Lung (tissue), 16 donors: ENCODE measurements around the gene CLP1. TPM values are rescaled to one million over a fixed set of nuclear protein-coding genes. Genes with fewer than 3 reads are reported as not detected.

ENCODE experiments used
- ATAC-seq: fragments of 200-7000 bp; cut with Tn5 transposase; one replicate; pipeline ENCODE4 v1.9.1; 2020; ENCODE audit warnings: moderate number of reproducible peaks; ENCODE audit not compliant: insufficient read depth, low FRiP score
- DNase-seq, 3 donors: peaks; one replicate each; pipeline ENCODE4 v3.0.0-alpha.2; 2013 to 2017
- H3K27ac ChIP-seq, 2 donors: one replicate each; pipeline ENCODE4 v1.5.1; 2013; ENCODE audit warnings: mild to moderate bottlenecking in 2 of 2, moderate library complexity in 2 of 2, control low read depth in 1 of 2, inconsistent platforms in 1 of 2, low read depth in 1 of 2, low read length in 1 of 2
- H3K27me3 ChIP-seq, 3 donors: one replicate each; pipeline ENCODE4 v1.5.1; 2013; ENCODE audit warnings: low read length in 2 of 3; ENCODE audit not compliant: control insufficient read depth in 3 of 3, insufficient read depth in 3 of 3
- H3K36me3 ChIP-seq, 4 donors: one replicate each; pipeline ENCODE4 v1.5.1; 2013; ENCODE audit warnings: low read length in 4 of 4, mild to moderate bottlenecking in 1 of 4, moderate library complexity in 1 of 4; ENCODE audit not compliant: control insufficient read depth in 4 of 4, insufficient read depth in 4 of 4
- H3K4me1 ChIP-seq, 5 donors: one replicate each; pipeline ENCODE4 v1.5.1; 2013; ENCODE audit warnings: low read length in 5 of 5, mild to moderate bottlenecking in 2 of 5, moderate library complexity in 1 of 5; ENCODE audit not compliant: control insufficient read depth in 5 of 5, insufficient read depth in 5 of 5
- H3K4me3 ChIP-seq: one replicate; pipeline ENCODE4 v1.5.1; 2013; ENCODE audit warnings: mild to moderate bottlenecking, control low read depth, moderate library complexity
- H3K9ac ChIP-seq, 2 donors: one replicate each; pipeline ENCODE4 v1.5.1; 2013; ENCODE audit warnings: low read length in 2 of 2, control low read depth in 1 of 2; ENCODE audit not compliant: insufficient read depth in 1 of 2
- H3K9me3 ChIP-seq, 4 donors: one replicate each; pipeline ENCODE4 v1.5.1; 2013; ENCODE audit warnings: low read length in 3 of 4, mild to moderate bottlenecking in 1 of 4, moderate library complexity in 1 of 4; ENCODE audit not compliant: control insufficient read depth in 4 of 4, insufficient read depth in 3 of 4
- WGBS, 2 donors: extraction: QIAGEN DNeasy Blood & Tissue Kit; methylation state at CpG; one replicate each; pipeline ENCODE4 v1.1.7; 2013; 5-methylcytosine and 5-hydroxymethylcytosine counted together
- long read RNA-seq, 5 donors: transcript quantifications; one replicate each; lab custom pipeline, GENCODE V29; 2026
- polyA plus RNA-seq, 2 donors: library from polyadenylated mRNA; stranded (reverse); fragments of 200-250 nt; gene quantifications; one replicate each; pipeline ENCODE4 v1.2.1, GENCODE V29; 2013
- total RNA-seq, 2 donors: library from RNA; depleted of rRNA in 1 of 2; stranded (reverse); fragments of >200 nt in 1 of 2; gene quantifications; one replicate each; pipeline ENCODE4 v1.2.1, GENCODE V29; 2014 to 2021
- TF ChIP-seq, protein P1 (sequence below): IDR thresholded peaks from 2 replicates; pipeline ENCODE4 v1.5.1; 2012; ENCODE audit warnings: mild to moderate bottlenecking; ENCODE audit errors: control extremely low read depth, extremely low read depth
- donor health status: control.
- donor health status: control.
- donor health status: Bipolar disorder and iron deficiency.
- donor health status: healthy.
- donor health status: DM: yes; HTN: yes; CAD: no.

The CLP1 gene
- total RNA-seq (10 to 100 TPM in 1 of 2 donors, 1 to 10 TPM in 1; 6.5 to 12.4 TPM), polyA plus RNA-seq (10 to 100 TPM in 1 of 2 donors, 1 to 10 TPM in 1; 6.9 to 16.6 TPM)
- long read RNA-seq, donor 1, transcript CLP1-205 (3 exons, 2,435 nt) = major isoform, 10 of 19 reads
- long read RNA-seq, donor 1, partial matches to known transcripts = 8 of 19 reads
- long read RNA-seq, donor 1, other reads (novel, unspliced or antisense) = 0 of 19 reads
- long read RNA-seq, donor 2 = 0 reads
- long read RNA-seq, donor 3, transcript CLP1-205 (3 exons, 2,435 nt) = major isoform, 6 of 7 reads
- long read RNA-seq, donor 3, partial matches to known transcripts = 0 of 7 reads
- long read RNA-seq, donor 3, other reads (novel, unspliced or antisense) = 0 of 7 reads
- long read RNA-seq, donor 4, partial matches to known transcripts = 0 of 4 reads
- long read RNA-seq, donor 4, other reads (novel, unspliced or antisense) = 0 of 4 reads
- long read RNA-seq, donor 5, transcript CLP1-205 (3 exons, 2,435 nt) = major isoform, 10 of 10 reads
- long read RNA-seq, donor 5, partial matches to known transcripts = 0 of 10 reads
- long read RNA-seq, donor 5, other reads (novel, unspliced or antisense) = 0 of 10 reads

DNA sequence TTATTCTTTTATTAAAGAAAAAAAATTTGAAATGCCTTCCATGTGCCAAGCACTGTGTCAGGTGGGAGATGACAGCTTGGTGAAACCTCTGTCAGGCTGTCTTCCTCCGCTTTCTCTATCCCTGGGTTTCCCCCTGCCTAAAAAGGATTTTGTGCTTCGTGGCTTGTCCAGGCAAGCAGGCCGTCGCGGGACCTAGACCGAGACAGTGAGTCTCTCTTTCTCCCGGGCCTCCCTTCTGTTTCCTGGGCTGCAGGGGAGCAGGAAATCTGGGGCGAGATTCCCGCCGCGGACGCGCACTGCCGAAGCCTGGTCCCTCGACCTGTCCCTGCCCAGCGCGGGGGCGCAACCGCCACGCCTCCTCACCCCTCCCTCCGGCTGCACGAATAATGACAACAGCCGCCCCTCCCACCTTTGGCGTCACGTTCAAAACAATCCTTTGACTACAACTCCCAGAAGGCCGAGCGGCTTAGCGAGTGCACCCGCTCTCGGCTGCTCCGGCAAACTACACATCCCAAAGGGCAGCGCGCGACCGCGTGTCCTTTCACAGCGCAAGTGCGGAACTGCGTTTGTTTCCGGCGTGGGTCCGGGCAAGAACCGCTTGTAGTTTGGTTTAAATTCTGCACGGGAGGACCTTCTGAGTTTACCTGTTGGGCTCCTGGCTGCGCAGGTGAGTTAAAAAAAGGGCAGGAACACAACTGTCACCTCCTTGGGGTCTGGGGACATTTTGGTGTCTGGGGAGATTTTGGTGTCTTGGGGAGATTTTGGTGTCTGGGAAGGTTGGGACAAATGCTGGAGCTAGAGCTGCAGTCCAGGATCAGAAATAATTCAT, at the start of gene CLP1:
Gene CLP1 (plus strand): TSS at position 569 of the 829 bp plus-strand sequence. CDS start 1,715 bp downstream, outside the sequence.
- Histone ChIP-seq H3K9me3 (no peaks in the 10 kb centered on the region), H3K27ac (peak within 1 kb of the TSS; percentile 82 to 92), H3K36me3 (peaks cover 11 to 20% (median 18%) of the 10 kb centered on the region in 4 donors), H3K27me3 (no peaks in the 10 kb centered on the region), H3K4me1 (peaks cover 0 to 14% (median 2%) of the 10 kb centered on the region in 5 donors), H3K9ac (peak within 1 kb of the TSS; percentile 51 to 83), H3K4me3 (peak within 1 kb of the TSS; percentile 63)
- DNase-seq = peak; percentile 99 to 100 (median 100)
- 0% methylated on average over 45 of the region's 45 CpGs for WGBS, 2 donors
- ATAC-seq = peak; percentile 99
- TF ChIP-seq, protein P1, sequence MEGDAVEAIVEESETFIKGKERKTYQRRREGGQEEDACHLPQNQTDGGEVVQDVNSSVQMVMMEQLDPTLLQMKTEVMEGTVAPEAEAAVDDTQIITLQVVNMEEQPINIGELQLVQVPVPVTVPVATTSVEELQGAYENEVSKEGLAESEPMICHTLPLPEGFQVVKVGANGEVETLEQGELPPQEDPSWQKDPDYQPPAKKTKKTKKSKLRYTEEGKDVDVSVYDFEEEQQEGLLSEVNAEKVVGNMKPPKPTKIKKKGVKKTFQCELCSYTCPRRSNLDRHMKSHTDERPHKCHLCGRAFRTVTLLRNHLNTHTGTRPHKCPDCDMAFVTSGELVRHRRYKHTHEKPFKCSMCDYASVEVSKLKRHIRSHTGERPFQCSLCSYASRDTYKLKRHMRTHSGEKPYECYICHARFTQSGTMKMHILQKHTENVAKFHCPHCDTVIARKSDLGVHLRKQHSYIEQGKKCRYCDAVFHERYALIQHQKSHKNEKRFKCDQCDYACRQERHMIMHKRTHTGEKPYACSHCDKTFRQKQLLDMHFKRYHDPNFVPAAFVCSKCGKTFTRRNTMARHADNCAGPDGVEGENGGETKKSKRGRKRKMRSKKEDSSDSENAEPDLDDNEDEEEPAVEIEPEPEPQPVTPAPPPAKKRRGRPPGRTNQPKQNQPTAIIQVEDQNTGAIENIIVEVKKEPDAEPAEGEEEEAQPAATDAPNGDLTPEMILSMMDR = no peak

DNA sequence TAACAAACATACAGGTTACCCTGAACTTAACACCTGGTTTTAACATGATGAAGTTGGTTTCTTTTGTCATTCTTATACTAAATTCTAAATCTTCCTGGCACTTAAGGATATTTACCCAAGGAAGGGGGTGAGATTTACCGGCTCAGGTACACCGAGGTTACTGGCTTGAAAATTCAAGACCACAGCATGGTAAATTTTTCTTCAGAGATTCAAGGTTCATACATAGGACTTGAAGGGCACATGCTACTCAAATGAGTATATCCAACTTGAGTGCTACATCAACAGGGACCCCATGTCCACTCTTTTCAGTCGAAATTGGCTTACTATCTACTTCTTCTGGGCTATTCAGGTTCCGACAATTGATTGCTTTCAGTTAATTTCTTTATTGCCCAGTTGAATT, 47.4 kb upstream of the CLP1 start:
- ATAC-seq (no peak), DNase-seq (no peak)
- H3K27me3 ChIP-seq = no peaks in the 10 kb centered on the region
- H3K4me3 ChIP-seq = no peak overlapping the region
- H3K27ac ChIP-seq = no peak overlapping the region
- peaks cover 0 to 4% (median 0%) of the 10 kb centered on the region in 5 donors for H3K4me1 ChIP-seq
- 92 to 93% methylated on average over 4 of the region's 4 CpGs for WGBS, 2 donors
- H3K9me3 ChIP-seq = no peaks in the 10 kb centered on the region
- peaks cover 12 to 52% (median 39%) of the 10 kb centered on the region in 4 donors for H3K36me3 ChIP-seq
- TF ChIP-seq, protein P1 = no peak
- no peak overlapping the region for H3K9ac ChIP-seq

DNA sequence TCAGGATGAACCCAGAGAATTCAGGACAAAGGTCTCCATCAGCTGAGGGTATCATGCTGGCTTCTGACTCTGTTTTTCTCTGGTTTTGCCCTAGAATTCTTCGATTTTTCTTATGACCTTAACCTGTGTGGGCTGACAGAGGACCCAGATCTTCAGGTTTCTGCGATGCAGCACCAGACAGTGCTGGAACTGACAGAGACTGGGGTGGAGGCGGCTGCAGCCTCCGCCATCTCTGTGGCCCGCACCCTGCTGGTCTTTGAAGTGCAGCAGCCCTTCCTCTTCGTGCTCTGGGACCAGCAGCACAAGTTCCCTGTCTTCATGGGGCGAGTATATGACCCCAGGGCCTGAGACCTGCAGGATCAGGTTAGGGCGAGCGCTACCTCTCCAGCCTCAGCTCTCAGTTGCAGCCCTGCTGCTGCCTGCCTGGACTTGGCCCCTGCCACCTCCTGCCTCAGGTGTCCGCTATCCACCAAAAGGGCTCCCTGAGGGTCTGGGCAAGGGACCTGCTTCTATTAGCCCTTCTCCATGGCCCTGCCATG, 43.3 kb upstream of the CLP1 start:
- Histone ChIP-seq H3K27ac (no peak overlapping the region), H3K36me3 (peaks cover 6 to 40% (median 30%) of the 10 kb centered on the region in 4 donors), H3K9me3 (peaks cover 0 to 2% (median under 1%) of the 10 kb centered on the region in 4 donors), H3K4me3 (no peak overlapping the region), H3K4me1 (no peaks in the 10 kb centered on the region), H3K9ac (no peak overlapping the region), H3K27me3 (no peaks in the 10 kb centered on the region)
- 82 to 93% methylated on average over 10 of the region's 10 CpGs for WGBS, 2 donors
- DNase-seq (no peak), ATAC-seq (no peak)
- TF ChIP-seq, protein P1 = no peak
